Esophagus muscularis mucosa (tissue), 3 donors: ENCODE measurements around the gene LTF.

Source experiments
- POLR2A ChIP-seq: fragments of 450-650 bp; IDR thresholded peaks from one replicate; pipeline ENCODE4 v1.6.1; 2017; ENCODE audit warnings: antibody characterized with exemption, moderate library complexity, mild to moderate bottlenecking, low read depth
- TF ChIP-seq, protein P1 (sequence below), 3 experiments: fragments of 200-600 bp in 2 of 3; fragments of 450-650 bp in 1 of 3; sonication (generic) in 2 of 3; IDR thresholded peaks; one replicate each; pipeline ENCODE4 v1.5.1; 2017 to 2019; ENCODE audit warnings: antibody characterized with exemption in 3 of 3, mild to moderate bottlenecking in 2 of 3, moderate library complexity in 1 of 3

DNA sequence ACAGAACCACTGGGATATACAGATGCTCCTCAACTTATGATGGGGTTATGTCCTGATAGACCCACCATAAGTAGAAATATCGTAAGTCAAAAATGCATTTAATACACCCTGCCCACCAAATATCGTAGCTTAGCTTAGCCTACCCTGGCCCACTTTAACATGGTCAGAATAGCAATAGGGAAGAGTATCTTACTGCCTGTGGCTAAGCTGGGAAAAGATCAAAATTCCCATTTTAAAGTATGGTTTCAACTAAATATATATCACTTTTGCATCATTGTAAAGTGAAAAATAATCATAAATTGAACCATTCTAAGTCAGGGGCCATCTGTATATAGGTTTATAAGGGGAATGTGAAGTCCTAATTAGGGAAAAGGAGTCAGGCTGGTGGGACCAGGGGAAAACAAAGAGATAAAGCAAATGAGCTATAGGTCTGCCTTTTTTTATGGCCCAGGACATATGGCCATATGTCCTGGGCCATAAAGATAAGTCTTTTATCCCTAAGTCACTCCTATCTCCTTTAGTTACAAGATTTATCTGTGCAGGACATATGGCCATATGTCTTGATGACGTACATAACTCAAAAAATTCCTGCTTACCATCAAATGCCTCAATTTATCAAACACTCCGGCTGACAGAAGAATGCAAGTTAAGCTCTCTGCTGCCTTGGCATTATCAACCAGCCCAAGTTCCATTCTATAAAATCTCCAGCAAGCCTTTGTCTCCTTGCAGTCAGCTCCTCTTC lies 44.3 kb upstream of the LTF start:
- TF ChIP-seq, protein P1, sequence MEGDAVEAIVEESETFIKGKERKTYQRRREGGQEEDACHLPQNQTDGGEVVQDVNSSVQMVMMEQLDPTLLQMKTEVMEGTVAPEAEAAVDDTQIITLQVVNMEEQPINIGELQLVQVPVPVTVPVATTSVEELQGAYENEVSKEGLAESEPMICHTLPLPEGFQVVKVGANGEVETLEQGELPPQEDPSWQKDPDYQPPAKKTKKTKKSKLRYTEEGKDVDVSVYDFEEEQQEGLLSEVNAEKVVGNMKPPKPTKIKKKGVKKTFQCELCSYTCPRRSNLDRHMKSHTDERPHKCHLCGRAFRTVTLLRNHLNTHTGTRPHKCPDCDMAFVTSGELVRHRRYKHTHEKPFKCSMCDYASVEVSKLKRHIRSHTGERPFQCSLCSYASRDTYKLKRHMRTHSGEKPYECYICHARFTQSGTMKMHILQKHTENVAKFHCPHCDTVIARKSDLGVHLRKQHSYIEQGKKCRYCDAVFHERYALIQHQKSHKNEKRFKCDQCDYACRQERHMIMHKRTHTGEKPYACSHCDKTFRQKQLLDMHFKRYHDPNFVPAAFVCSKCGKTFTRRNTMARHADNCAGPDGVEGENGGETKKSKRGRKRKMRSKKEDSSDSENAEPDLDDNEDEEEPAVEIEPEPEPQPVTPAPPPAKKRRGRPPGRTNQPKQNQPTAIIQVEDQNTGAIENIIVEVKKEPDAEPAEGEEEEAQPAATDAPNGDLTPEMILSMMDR (IDR thresholded peaks at IDR 0.05): no peak
- no peak for TF ChIP-seq POLR2A
